Adrenal gland (tissue), 12 donors: ENCODE measurements around the gene SPA17. TPM values are rescaled to one million over a fixed set of nuclear protein-coding genes. Genes with fewer than 3 reads are reported as not detected.

ENCODE experiments used
- polyA plus RNA-seq, 3 donors: library from polyadenylated mRNA; stranded (reverse); fragments of 200-250 nt in 2 of 3; fragments of 350-450 nt in 1 of 3; fragmentation: Illumina TruSeq in 1 of 3; extraction: RNeasy Lipid Tissue Mini Kit (QIAGEN cat#74804) in 1 of 3; gene quantifications; one replicate each; pipeline ENCODE4 v1.2.3, GENCODE V29; 2013 to 2014
- small RNA-seq, 2 donors: library from RNA; depleted of rRNA; stranded (forward); fragments of <200 nt; gene quantifications; one replicate each; pipeline ENCODE3, GENCODE V24; 2016
- total RNA-seq, 9 donors: library from RNA; depleted of rRNA in 4 of 9; stranded (reverse); fragments of >200 nt in 4 of 9; fragments of 120-200 nt in 1 of 9; fragmentation: NEBNext Ultra II Directional in 1 of 9; extraction: Animal tissue kit (Norgen Biotek cat#: 25700) in 1 of 9; gene quantifications; one replicate each; pipeline versions ENCODE4 v1.1.0 to v1.2.4, GENCODE V29; 2013 to 2023
- donor health status: healthy with polysubstance abuse.
- donor health status: Bipolar disorder and iron deficiency.
- donor health status: DM: yes; HTN: yes; CAD: no.
- donor health status: DM: no; HTN: no; CAD: no.
- donor health status: DM: no; HTN: no; CAD: no.
- donor health status: DM: yes; HTN: yes; CAD: no.

SPA17 gene
- total and polyA plus RNA-seq, 12 donors = 1.3 to 14.8 (median 3.7) TPM

Small RNAs within 50 kb of the gene (small RNA-seq; reads per million reads assigned to genes)
- gene RNA5SP352 = 0 reads per million in 2 donors

Other genes with a start within 250 kb of the SPA17 start
- not detected for gene OR8B4, start 249.0 kb upstream of the SPA17 start, total RNA-seq
- not detected for gene OR8B4, start 249.0 kb upstream of the SPA17 start, polyA plus RNA-seq
- gene OR8B8, start 228.2 kb upstream of the SPA17 start, total RNA-seq = not detected
- gene OR8B8, start 228.2 kb upstream of the SPA17 start, polyA plus RNA-seq = not detected
- not detected for gene OR8B12, start 130.2 kb upstream of the SPA17 start, total RNA-seq
- gene OR8B12, start 130.2 kb upstream of the SPA17 start, polyA plus RNA-seq = not detected
- not detected for gene OR8A1, start 103.9 kb upstream of the SPA17 start, total RNA-seq
- not detected for gene OR8A1, start 103.9 kb upstream of the SPA17 start, polyA plus RNA-seq
- not detected for gene PANX3, start 62.5 kb upstream of the SPA17 start, total RNA-seq
- not detected for gene PANX3, start 62.5 kb upstream of the SPA17 start, polyA plus RNA-seq
- gene TBRG1, start 51.0 kb upstream of the SPA17 start, total RNA-seq = 10 to 100 TPM; 22.3 to 41.4 (median 35.1) TPM
- gene TBRG1, start 51.0 kb upstream of the SPA17 start, polyA plus RNA-seq = 10 to 100 TPM; 38.4 to 66.7 (median 52.1) TPM
- 10 to 100 TPM in 8 of 9 donors, 1 to 10 TPM in 1; 6.4 to 50.0 (median 30.3) TPM for gene SIAE, start 165 bp upstream of the SPA17 start, total RNA-seq
- 10 to 100 TPM; 16.7 to 30.0 (median 16.7) TPM for gene SIAE, start 165 bp upstream of the SPA17 start, polyA plus RNA-seq
- gene NRGN, start 66.0 kb downstream of the SPA17 start, total RNA-seq = 1 to 10 TPM in 6 of 9 donors, under 1 TPM in 1, not detected in 2; 0.89 to 4.1 (median 3.3) TPM
- 10 to 100 TPM in 1 of 3 donors, 1 to 10 TPM in 2; 5.1 to 10.9 (median 9.6) TPM for gene NRGN, start 66.0 kb downstream of the SPA17 start, polyA plus RNA-seq
- gene VSIG2, start 78.4 kb downstream of the SPA17 start, total RNA-seq = 1 to 10 TPM in 1 of 9 donors, under 1 TPM in 4, not detected in 4; 0.11 to 1.4 (median 0.28) TPM
- 1 to 10 TPM in 1 of 3 donors, under 1 TPM in 2; 0.29 to 2.4 (median 0.67) TPM for gene VSIG2, start 78.4 kb downstream of the SPA17 start, polyA plus RNA-seq
- 10 to 100 TPM in 8 of 9 donors, 1 to 10 TPM in 1; 8.2 to 36.9 (median 29.3) TPM for gene ESAM, start 88.4 kb downstream of the SPA17 start, total RNA-seq
- gene ESAM, start 88.4 kb downstream of the SPA17 start, polyA plus RNA-seq = 10 to 100 TPM; 17.1 to 31.2 (median 21.5) TPM
- 10 to 100 TPM in 4 of 9 donors, 1 to 10 TPM in 5; 4.4 to 16.2 (median 6.4) TPM for gene MSANTD2, start 126.5 kb downstream of the SPA17 start, total RNA-seq
- gene MSANTD2, start 126.5 kb downstream of the SPA17 start, polyA plus RNA-seq = 10 to 100 TPM in 2 of 3 donors, 1 to 10 TPM in 1; 7.1 to 16.8 (median 16.2) TPM
- gene ROBO3, start 191.5 kb downstream of the SPA17 start, total RNA-seq = 10 to 100 TPM in 6 of 9 donors, 1 to 10 TPM in 3; 5.8 to 60.1 (median 17.5) TPM
- 10 to 100 TPM in 2 of 3 donors, 1 to 10 TPM in 1; 1.7 to 87.4 (median 64.3) TPM for gene ROBO3, start 191.5 kb downstream of the SPA17 start, polyA plus RNA-seq
- gene ROBO4, start 224.0 kb downstream of the SPA17 start, total RNA-seq = 10 to 100 TPM in 8 of 9 donors, 1 to 10 TPM in 1; 5.7 to 40.7 (median 19.8) TPM
- gene ROBO4, start 224.0 kb downstream of the SPA17 start, polyA plus RNA-seq = 10 to 100 TPM in 2 of 3 donors, 1 to 10 TPM in 1; 4.6 to 31.0 (median 17.0) TPM
- gene HEPN1, start 245.3 kb downstream of the SPA17 start, total RNA-seq = under 1 TPM in 1 of 9 donors, not detected in 8; 0.28 TPM
- under 1 TPM in 1 of 3 donors, not detected in 2; 0.07 TPM for gene HEPN1, start 245.3 kb downstream of the SPA17 start, polyA plus RNA-seq